Endothelial cell of umbilical vein (primary cell): ENCODE data around the gene KLB. TPM values are rescaled to one million over a fixed set of nuclear protein-coding genes. Genes with fewer than 3 reads are reported as not detected.

ENCODE experiments used
- BruUV-seq: library from RNA; stranded (reverse); fragments of 400-500 nt; replicated peaks from 2 replicates; lab custom pipeline; 2021; lab: Mats Ljungman, UMichigan
- CTCF ChIA-PET: fragments of 300-600, 350-600 bp; sonication (Branson Sonifier 250); formaldehyde crosslinking; loops from one replicate; lab custom pipeline; 2021; ENCODE audit warnings: antibody characterized with exemption, inconsistent platforms; lab: Charles Lee
- POLR2A ChIA-PET: fragments of 300-600, 350-600 bp; sonication (Branson Sonifier 250); formaldehyde crosslinking; loops from one replicate; lab custom pipeline; 2021; ENCODE audit warnings: antibody characterized with exemption, inconsistent platforms; lab: Charles Lee
- DNase-seq: peaks from one replicate; pipeline ENCODE4 v3.0.0-alpha.2; 2011; ENCODE audit warnings: low read depth, low spot score
- FAIRE-seq: peaks from 2 replicates; lab custom pipeline; 2011; peaks lifted over from hg19 to GRCh38; lab: Jason Lieb, UNC
- H2AFZ ChIP-seq: 2 replicates; pipeline ENCODE4 v1.6.0; 2012; ENCODE audit warnings: low read depth, low read length, control low read depth, inconsistent platforms
- H3K27ac ChIP-seq: 2 replicates; pipeline ENCODE4 v1.5.1; 2011; ENCODE audit warnings: low read depth, mild to moderate bottlenecking, control low read depth, low read length, moderate library complexity; ENCODE audit not compliant: insufficient read depth
- H3K27me3 ChIP-seq, 2 experiments: 2 replicates each; pipeline versions ENCODE4 v1.6.0 to v1.6.1; 2011; ENCODE audit warnings: low read length in 2 of 2, mixed read lengths in 1 of 2; ENCODE audit not compliant: control insufficient read depth in 2 of 2, insufficient read depth in 2 of 2
- H3K36me3 ChIP-seq, 2 experiments: 2 replicates in 1 of 2; 3 replicates in 1 of 2; pipeline ENCODE4 v1.5.1; 2011; ENCODE audit warnings: low read length in 2 of 2, mild to moderate bottlenecking in 1 of 2, moderate library complexity in 1 of 2; ENCODE audit not compliant: control insufficient read depth in 2 of 2, insufficient read depth in 2 of 2; ENCODE audit errors: extremely low read depth in 1 of 2
- H3K4me1 ChIP-seq: 3 replicates; pipeline ENCODE4 v1.5.1; 2011; ENCODE audit warnings: mild to moderate bottlenecking, low read length; ENCODE audit not compliant: control insufficient read depth, insufficient read depth; ENCODE audit errors: extremely low read depth
- H3K4me2 ChIP-seq: 2 replicates; pipeline ENCODE4 v1.6.1; 2011; ENCODE audit warnings: low read length, control low read depth, mixed read lengths; ENCODE audit not compliant: insufficient read depth
- H3K4me3 ChIP-seq, 3 experiments: fragments of 200-600 bp in 1 of 3; sonication (generic), shearing (Covaris generic) in 1 of 3; replicated peaks in 1 of 3; 2 replicates each; pipeline ENCODE4 v1.5.1; 2011 to 2016; ENCODE audit warnings: control low read depth in 3 of 3, low read length in 3 of 3, mild to moderate bottlenecking in 2 of 3, inconsistent platforms in 1 of 3, low read depth in 1 of 3, moderate library complexity in 1 of 3; ENCODE audit not compliant: insufficient read depth in 1 of 3
- H3K79me2 ChIP-seq: 2 replicates; pipeline ENCODE4 v1.6.0; 2012; ENCODE audit warnings: low read length, inconsistent platforms; ENCODE audit not compliant: control insufficient read depth, insufficient read depth
- H3K9ac ChIP-seq: replicated peaks from 2 replicates; pipeline ENCODE3; 2011; ENCODE audit warnings: low read length, control low read depth; ENCODE audit not compliant: insufficient read depth; ENCODE audit errors: extremely low read depth
- H3K9me1 ChIP-seq: replicated peaks from 3 replicates; pipeline ENCODE4 v1.6.0; 2011; ENCODE audit warnings: mild to moderate bottlenecking, low read length; ENCODE audit not compliant: control insufficient read depth, insufficient read depth; ENCODE audit errors: extremely low read depth
- H3K9me3 ChIP-seq: replicated peaks from 2 replicates; pipeline ENCODE4 v1.5.1; 2012; ENCODE audit warnings: low read length, inconsistent platforms; ENCODE audit not compliant: control insufficient read depth, insufficient read depth
- H4K20me1 ChIP-seq: replicated peaks from 2 replicates; pipeline ENCODE3; 2011; ENCODE audit warnings: mild to moderate bottlenecking, low read length; ENCODE audit not compliant: control insufficient read depth, insufficient read depth; ENCODE audit errors: extremely low read depth
- CTCF ChIP-seq, 2 donors: IDR thresholded peaks; 1 replicate in 1 of 2; 2 replicates in 1 of 2; pipeline ENCODE4 v1.5.1; 2011; ENCODE audit warnings: low read length in 2 of 2, mild to moderate bottlenecking in 2 of 2, moderate library complexity in 2 of 2, control low read depth in 1 of 2, inconsistent platforms in 1 of 2, low read depth in 1 of 2; ENCODE audit not compliant: insufficient read depth in 1 of 2; ENCODE audit errors: extremely low read depth in 1 of 2
- EZH2 ChIP-seq: IDR thresholded peaks from 2 replicates; pipeline ENCODE4 v1.6.1; 2012; ENCODE audit warnings: borderline replicate concordance, low read depth, mild to moderate bottlenecking, moderate library complexity, low read length, inconsistent platforms; ENCODE audit not compliant: severe bottlenecking
- FOS ChIP-seq: IDR thresholded peaks from 2 replicates; pipeline ENCODE4 v1.6.1; 2011; ENCODE audit warnings: mild to moderate bottlenecking, low read length, moderate library complexity, borderline replicate concordance; ENCODE audit not compliant: insufficient read depth
- GATA2 ChIP-seq: IDR thresholded peaks from 2 replicates; pipeline ENCODE4 v1.7.0; 2011; ENCODE audit warnings: low read depth, mild to moderate bottlenecking, moderate library complexity, mixed read lengths, low read length; ENCODE audit not compliant: insufficient read length, insufficient read depth
- JUN ChIP-seq: IDR thresholded peaks from 2 replicates; pipeline ENCODE4 v1.6.1; 2011; ENCODE audit warnings: borderline replicate concordance, low read depth; ENCODE audit not compliant: insufficient read length, insufficient read depth
- MYC ChIP-seq: IDR thresholded peaks from one replicate; pipeline ENCODE4 v1.6.1; 2011; ENCODE audit warnings: mild to moderate bottlenecking, low read depth, low read length
- POLR2A ChIP-seq: IDR thresholded peaks from 2 replicates; pipeline ENCODE4 v1.6.1; 2012; ENCODE audit warnings: low read depth, mild to moderate bottlenecking, control low read depth, low read length
- POLR2AphosphoS5 ChIP-seq: IDR thresholded peaks from 2 replicates; pipeline ENCODE4 v1.6.1; 2012; ENCODE audit warnings: low read depth, mild to moderate bottlenecking, control low read depth, low read length, moderate library complexity; ENCODE audit not compliant: insufficient read depth
- dilution Hi-C: fragments of 300-500 bp; cut with MboI; formaldehyde crosslinking; loops from one replicate; pipeline ENCODE4 v1.15.0; 2019; ENCODE audit warnings: low sequenced_read_pairs; ENCODE audit not compliant: extremely low pct_ligation_motif_present
- intact Hi-C: fragments of 100-400 bp; cut with micrococcal nuclease; formaldehyde crosslinking; loops from one replicate; pipeline ENCODE4 v1.10.0; 2022
- polyA plus RNA-seq, 4 experiments: library from polyadenylated mRNA; depleted of rRNA in 3 of 4; stranded (reverse) in 3 of 4; unstranded in 1 of 4; fragments of >200 nt; gene quantifications; 2 replicates each; pipeline versions ENCODE4 v1.2.1 to v1.2.3, GENCODE V29; 2011 to 2012; ENCODE audit warnings: missing spikeins in 1 of 4
- total RNA-seq: library from RNA; stranded (reverse); gene quantifications from 2 replicates; pipeline ENCODE4 v1.2.3, GENCODE V29; 2021
- TF ChIP-seq, protein P1 (sequence below): IDR thresholded peaks from 2 replicates; pipeline ENCODE4 v1.6.1; 2011; ENCODE audit not compliant: insufficient read depth, insufficient read length

The KLB gene
- total and polyA plus RNA-seq, 2 donors (not counting 3 experiments of a cell fraction or from before 2014, with no cell fraction given): 0.01 TPM; not detected in 1

DNA sequence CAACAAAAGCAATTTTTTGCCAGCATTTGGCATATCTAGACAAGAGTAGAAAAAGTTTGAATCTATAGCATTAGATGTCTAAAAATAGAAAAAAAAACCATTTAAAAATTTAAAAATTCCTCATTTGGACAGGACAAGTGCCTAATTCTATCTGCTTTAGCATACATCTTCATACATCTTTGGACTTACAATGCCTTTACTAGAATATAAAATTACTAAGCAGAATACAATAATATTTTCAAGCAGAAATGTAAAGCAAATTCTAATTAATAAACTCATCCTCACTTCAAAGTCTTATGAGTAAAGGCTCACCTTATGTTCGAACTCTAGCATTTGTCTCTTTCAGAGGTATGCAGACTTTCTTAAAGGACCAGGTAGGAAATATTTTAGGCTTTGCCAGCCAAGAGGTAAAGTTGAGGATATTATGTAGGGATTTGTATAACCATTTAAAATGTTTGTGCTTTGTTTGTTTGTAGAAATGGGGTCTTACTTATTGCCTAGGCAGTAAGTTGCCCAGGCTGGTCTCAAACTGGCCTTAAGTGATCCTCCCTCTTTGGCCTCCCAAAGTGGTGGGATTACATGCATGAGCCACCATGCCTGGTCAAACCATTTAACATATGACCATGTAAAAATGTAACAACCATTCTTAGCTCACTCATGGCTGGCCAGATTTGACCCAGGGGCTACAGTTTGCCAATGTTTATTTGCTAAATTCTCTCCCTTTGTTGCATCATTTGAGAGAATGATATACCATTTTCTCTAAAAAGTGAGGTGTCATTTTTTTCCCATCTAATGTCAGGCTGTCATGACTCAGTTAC, 91.4 kb downstream of the KLB start:
- no peaks in the 10 kb centered on the region for H3K79me2 ChIP-seq
- no peaks in the 10 kb centered on the region for H3K9me3 ChIP-seq
- no peak overlapping the region for H3K27ac ChIP-seq
- BruUV-seq: no TSS peak
- FAIRE-seq (no peak), DNase-seq (no peak)
- H3K4me1 ChIP-seq: no peaks in the 10 kb centered on the region
- no peak overlapping the region for H3K4me3 ChIP-seq
- no peaks in the 10 kb centered on the region for H3K9me1 ChIP-seq
- no peaks in the 10 kb centered on the region for H3K27me3 ChIP-seq
- ChIA-PET POLR2A (no interaction called here), CTCF (interaction anchor here (3.1 kb wide), 1 partner anchor 29 kb away, joined by 12 read pairs; no protein-coding TSS in a partner anchor)
- H4K20me1 ChIP-seq: no peaks in the 10 kb centered on the region
- dilution Hi-C loops: no loop called here
- H3K4me2 ChIP-seq: no peak overlapping the region
- TF ChIP-seq CTCF (IDR thresholded peaks at IDR 0.05; ENCODE audit: extremely low read depth in 1 of 2, insufficient read depth in 1 of 2, low read depth in 1 of 2, low read length in 2 of 2) (no peak), MYC (no peak), FOS (no peak), POLR2A (no peak), JUN (no peak), POLR2AphosphoS5 (no peak), EZH2 (no peak), GATA2 (no peak)
- TF ChIP-seq, protein P1, sequence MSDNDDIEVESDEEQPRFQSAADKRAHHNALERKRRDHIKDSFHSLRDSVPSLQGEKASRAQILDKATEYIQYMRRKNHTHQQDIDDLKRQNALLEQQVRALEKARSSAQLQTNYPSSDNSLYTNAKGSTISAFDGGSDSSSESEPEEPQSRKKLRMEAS: no peak
- peaks cover 7 to 8% of the 10 kb centered on the region in 2 experiments for H3K36me3 ChIP-seq
- H3K9ac ChIP-seq: no peak overlapping the region
- no peak overlapping the region for H2AFZ ChIP-seq
- intact Hi-C loops: no loop called here
